ENCODE results near the gene BIRC5.
A peak's percentile ranks its signal among the peaks of the same experiment; 100 is the strongest.

The BIRC5 gene

DNA sequence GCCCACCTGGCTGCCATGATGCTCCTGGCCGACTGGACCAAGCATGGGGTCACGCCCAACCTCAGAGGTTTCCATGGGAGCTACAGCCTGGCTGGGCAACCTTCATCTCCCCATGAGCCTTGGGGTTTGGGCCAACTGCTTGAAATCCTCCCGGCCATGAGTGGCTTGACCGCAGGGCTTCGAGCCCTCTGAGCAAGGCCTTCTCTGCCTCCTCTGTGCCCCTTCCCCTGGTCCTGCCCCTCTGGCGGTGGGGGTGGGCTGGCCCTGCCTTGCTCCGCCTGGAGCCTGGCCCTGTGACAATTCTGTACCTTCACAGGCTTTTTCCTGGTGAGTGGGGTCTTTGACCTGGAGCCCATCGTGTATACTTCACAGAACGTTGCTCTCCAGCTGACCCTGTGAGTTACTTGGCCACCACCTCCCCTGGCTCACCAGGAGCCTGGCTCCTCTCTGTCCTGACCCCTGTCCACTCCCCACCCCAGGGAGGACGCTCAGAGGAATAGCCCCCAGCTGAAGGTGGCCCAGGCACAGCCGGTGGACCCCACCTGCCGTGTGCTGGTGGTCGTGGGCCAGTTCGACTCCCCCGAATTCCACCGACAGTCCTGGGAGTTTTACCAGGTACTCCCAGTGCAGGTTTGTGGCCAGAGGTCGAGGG lies 8.8 kb upstream of the BIRC5 start:
- no peaks in the 10 kb centered on the region for H3K9me3 Mint-ChIP-seq
- no peak for ATAC-seq
- DNase-seq, result no peak
- no peaks in the 10 kb centered on the region for H3K27me3 Mint-ChIP-seq
- no peak overlapping the region for H3K4me3 Mint-ChIP-seq
- no peak overlapping the region for H3K27ac Mint-ChIP-seq
- no peaks in the 10 kb centered on the region for H3K4me1 Mint-ChIP-seq

DNA sequence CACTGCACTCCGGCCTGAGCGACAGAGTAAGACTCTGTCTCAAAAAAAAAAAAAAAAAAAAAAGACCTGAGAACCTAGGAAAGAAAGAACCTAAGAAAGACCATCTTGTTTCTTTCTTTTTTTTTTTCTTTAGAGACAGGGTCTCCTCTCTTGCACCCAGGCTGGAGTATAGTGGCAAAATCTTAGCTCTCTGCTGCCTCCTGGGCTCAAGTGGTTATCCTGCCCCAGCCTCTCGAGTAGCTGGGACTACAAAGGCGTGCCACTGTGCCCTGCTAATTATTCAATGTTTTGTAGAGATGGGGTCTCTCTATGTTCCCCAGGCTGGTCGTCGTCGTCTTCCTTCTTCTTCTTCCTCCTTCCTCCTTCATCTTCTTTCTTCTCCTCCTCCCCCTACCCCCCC lies 7.8 kb upstream of the BIRC5 start:
- DNase-seq (no peak), ATAC-seq (no peak)
- Mint-ChIP-seq H3K9me3 (no peaks in the 10 kb centered on the region), H3K27ac (no peak overlapping the region), H3K27me3 (no peaks in the 10 kb centered on the region), H3K4me3 (no peak overlapping the region), H3K4me1 (no peaks in the 10 kb centered on the region)

GRCh38 chr17:78208486-78208885 lies 5.6 kb upstream of the BIRC5 start:
- Mint-ChIP-seq H3K4me1 (peaks cover 3% of the 10 kb centered on the region), H3K4me3 (no peak overlapping the region), H3K27me3 (no peaks in the 10 kb centered on the region), H3K9me3 (no peaks in the 10 kb centered on the region), H3K27ac (no peak overlapping the region)
- ATAC-seq, result no peak
- no peak for DNase-seq

DNA sequence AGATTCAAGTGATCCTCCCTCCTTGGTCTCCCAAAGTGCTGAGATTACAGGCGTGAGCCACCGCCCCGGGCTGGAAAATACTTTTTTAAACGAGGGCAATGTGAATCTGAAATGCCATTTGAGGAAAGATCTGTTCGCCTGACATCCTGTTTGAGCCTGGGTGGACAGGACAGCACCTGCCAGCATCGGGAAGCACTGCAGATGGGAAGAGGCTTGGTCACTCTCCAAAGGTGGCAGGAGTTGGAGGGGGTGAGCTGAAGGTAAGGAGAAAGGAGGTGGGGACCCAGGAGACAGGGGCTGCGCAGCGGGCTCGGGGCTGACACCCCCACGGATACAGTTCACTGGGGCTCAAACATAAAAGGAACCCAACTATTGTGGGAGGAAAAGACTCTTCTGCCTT lies 3.9 kb upstream of the BIRC5 start:
- H3K27me3 Mint-ChIP-seq, result no peaks in the 10 kb centered on the region
- ATAC-seq, result no peak
- no peak overlapping the region for H3K27ac Mint-ChIP-seq
- H3K9me3 Mint-ChIP-seq, result no peaks in the 10 kb centered on the region
- no peak for DNase-seq
- no peak overlapping the region for H3K4me3 Mint-ChIP-seq
- H3K4me1 Mint-ChIP-seq, result peaks cover 9% of the 10 kb centered on the region

GRCh38 chr17:78211032-78211431 lies 3.0 kb upstream of the BIRC5 start:
- Mint-ChIP-seq H3K27ac (peak overlapping the region in 1 of 2 donors; percentile 40), H3K27me3 (no peaks in the 10 kb centered on the region), H3K4me3 (no peak overlapping the region), H3K9me3 (no peaks in the 10 kb centered on the region), H3K4me1 (peaks cover 15% of the 10 kb centered on the region)
- no peak for DNase-seq
- no peak for ATAC-seq

GRCh38 chr17:78214706-78215061 lies 631 bp downstream of the BIRC5 start:
- DNase-seq (no peak), ATAC-seq (no peak)
- Mint-ChIP-seq H3K27ac (peak overlapping the region; percentile 73 to 97), H3K27me3 (no peaks in the 10 kb centered on the region), H3K9me3 (no peaks in the 10 kb centered on the region), H3K4me3 (peak overlapping the region; percentile 94 to 96), H3K4me1 (peaks cover 26% of the 10 kb centered on the region)

- peak overlapping the region in 1 of 2 donors; percentile 42 for H3K27ac Mint-ChIP-seq
- ATAC-seq, result no peak
Observed at GRCh38 chr17:78219396-78220150, 5.5 kb downstream of the BIRC5 start.

GRCh38 chr17:78223061-78223460 lies 9.0 kb downstream of the BIRC5 start:
- H3K4me1 Mint-ChIP-seq, result peaks cover 16% of the 10 kb centered on the region
- DNase-seq (no peak), ATAC-seq (no peak)
- H3K4me3 Mint-ChIP-seq, result no peak overlapping the region
- H3K9me3 Mint-ChIP-seq, result no peaks in the 10 kb centered on the region
- H3K27ac Mint-ChIP-seq, result no peak overlapping the region
- peaks cover 19% of the 10 kb centered on the region for H3K27me3 Mint-ChIP-seq

More at GRCh38 chr17:78219396-78220150, 5.5 kb downstream of the BIRC5 start:
- H3K4me1 Mint-ChIP-seq, result peaks cover 22% of the 10 kb centered on the region
- no peaks in the 10 kb centered on the region for H3K27me3 Mint-ChIP-seq
- H3K4me3 Mint-ChIP-seq, result no peak overlapping the region
- H3K9me3 Mint-ChIP-seq, result no peaks in the 10 kb centered on the region
- no peak for DNase-seq

GRCh38 chr17:78223765-78224164 lies 9.7 kb downstream of the BIRC5 start:
- H3K4me3 Mint-ChIP-seq, result no peak overlapping the region
- H3K4me1 Mint-ChIP-seq, result peaks cover 16% of the 10 kb centered on the region
- H3K27ac Mint-ChIP-seq, result peak overlapping the region in 1 of 2 donors; percentile 44
- ATAC-seq (no peak), DNase-seq (no peak)
- H3K27me3 Mint-ChIP-seq, result peaks cover 26% of the 10 kb centered on the region
- no peaks in the 10 kb centered on the region for H3K9me3 Mint-ChIP-seq

DNA sequence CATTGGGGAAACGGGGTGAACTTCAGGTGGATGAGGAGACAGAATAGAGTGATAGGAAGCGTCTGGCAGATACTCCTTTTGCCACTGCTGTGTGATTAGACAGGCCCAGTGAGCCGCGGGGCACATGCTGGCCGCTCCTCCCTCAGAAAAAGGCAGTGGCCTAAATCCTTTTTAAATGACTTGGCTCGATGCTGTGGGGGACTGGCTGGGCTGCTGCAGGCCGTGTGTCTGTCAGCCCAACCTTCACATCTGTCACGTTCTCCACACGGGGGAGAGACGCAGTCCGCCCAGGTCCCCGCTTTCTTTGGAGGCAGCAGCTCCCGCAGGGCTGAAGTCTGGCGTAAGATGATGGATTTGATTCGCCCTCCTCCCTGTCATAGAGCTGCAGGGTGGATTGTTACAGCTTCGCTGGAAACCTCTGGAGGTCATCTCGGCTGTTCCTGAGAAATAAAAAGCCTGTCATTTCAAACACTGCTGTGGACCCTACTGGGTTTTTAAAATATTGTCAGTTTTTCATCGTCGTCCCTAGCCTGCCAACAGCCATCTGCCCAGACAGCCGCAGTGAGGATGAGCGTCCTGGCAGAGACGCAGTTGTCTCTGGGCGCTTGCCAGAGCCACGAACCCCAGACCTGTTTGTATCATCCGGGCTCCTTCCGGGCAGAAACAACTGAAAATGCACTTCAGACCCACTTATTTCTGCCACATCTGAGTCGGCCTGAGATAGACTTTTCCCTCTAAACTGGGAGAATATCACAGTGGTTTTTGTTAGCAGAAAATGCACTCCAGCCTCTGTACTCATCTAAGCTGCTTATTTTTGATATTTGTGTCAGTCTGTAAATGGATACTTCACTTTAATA lies 10.4 kb downstream of the BIRC5 start:
- Mint-ChIP-seq H3K4me1 (peaks cover 12% of the 10 kb centered on the region), H3K27ac (peak overlapping the region in 1 of 2 donors; percentile 44), H3K27me3 (peaks cover 33% of the 10 kb centered on the region), H3K4me3 (no peak overlapping the region), H3K9me3 (no peaks in the 10 kb centered on the region)
- DNase-seq (no peak), ATAC-seq (no peak)

GRCh38 chr17:78225088-78225865 lies 11.2 kb downstream of the BIRC5 start:
- no peak overlapping the region for H3K4me3 Mint-ChIP-seq
- no peak overlapping the region for H3K27ac Mint-ChIP-seq

DNA sequence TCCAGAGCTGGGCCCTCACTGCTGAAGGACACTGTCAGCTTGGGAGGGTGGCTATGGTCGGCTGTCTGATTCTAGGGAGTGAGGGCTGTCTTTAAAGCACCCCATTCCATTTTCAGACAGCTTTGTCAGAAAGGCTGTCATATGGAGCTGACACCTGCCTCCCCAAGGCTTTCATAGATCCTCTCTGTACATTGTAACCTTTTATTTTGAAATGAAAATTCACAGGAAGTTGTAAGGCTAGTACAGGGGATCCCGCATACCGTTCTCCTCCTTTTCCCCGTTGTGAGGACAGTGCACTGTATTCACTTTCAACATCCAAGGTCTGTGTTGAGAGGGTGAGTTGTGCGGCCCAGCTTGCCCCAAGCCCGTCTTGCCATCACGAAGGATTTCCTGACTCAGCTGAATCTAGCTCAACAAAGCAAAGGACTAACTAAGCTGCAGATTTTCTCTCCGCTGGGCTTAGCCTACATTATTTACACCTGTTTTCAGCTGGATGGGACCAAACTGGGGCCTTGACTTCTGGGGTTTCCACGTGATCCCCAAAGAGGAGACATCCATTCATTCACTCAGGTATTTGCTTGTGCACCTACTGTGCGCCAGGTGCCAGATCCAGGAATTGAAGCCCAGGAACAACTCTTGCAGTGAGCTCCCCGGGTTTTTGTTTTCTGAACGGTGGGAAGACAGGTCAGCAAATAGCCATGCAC lies 12.2 kb downstream of the BIRC5 start:
- DNase-seq (no peak), ATAC-seq (peak; percentile 24)
- Mint-ChIP-seq H3K27ac (no peak overlapping the region), H3K4me3 (no peak overlapping the region), H3K9me3 (no peaks in the 10 kb centered on the region), H3K4me1 (peaks cover 17% of the 10 kb centered on the region), H3K27me3 (peaks cover 51% of the 10 kb centered on the region)

More at GRCh38 chr17:78225088-78225865, 11.2 kb downstream of the BIRC5 start:
- H3K4me1 Mint-ChIP-seq, result peaks cover 7% of the 10 kb centered on the region
- no peak for DNase-seq
- no peak for ATAC-seq
- H3K27me3 Mint-ChIP-seq, result peaks cover 41% of the 10 kb centered on the region
- H3K9me3 Mint-ChIP-seq, result no peaks in the 10 kb centered on the region

DNA sequence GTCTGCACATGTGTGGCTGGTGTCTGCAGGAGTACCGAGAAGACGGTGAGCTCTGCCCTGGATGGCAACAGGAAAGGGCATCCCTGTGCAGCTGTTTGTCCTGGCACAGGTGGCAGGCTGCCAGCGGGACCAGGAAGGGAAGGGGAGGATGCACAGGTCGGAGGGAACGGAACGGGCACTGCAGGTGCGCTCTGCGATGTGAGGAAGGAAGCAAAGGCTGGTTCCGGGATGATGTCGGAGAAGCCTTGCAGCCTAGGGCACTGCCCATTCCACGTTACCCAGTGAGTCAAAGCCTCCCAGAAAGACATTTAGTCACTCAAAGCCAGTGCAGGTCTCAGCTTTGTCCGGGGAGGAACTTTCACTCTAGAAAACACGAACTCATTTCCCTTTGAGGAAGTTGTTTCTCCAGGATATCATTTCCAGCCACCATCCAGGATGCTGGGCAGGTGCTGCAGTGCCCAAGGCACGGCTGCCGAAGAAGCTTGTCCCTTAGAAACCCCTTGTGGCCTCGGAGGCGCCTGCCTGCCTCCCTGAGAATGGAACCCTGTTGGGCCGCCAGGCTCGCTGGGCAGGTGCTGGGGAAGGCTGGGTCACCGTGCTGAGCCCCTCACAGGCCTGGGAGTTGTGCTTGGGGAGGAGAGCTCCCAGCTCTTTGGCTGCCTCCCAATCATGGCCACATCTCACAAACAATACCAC lies 12.9 kb downstream of the BIRC5 start:
- H3K27ac Mint-ChIP-seq, result peak overlapping the region in 1 of 2 donors; percentile 84
- peak overlapping the region in 1 of 2 donors; percentile 6 for H3K4me3 Mint-ChIP-seq
- H3K4me1 Mint-ChIP-seq, result peaks cover 24% of the 10 kb centered on the region
- H3K9me3 Mint-ChIP-seq, result no peaks in the 10 kb centered on the region
- DNase-seq (no peak), ATAC-seq (peak; percentile 30)
- peaks cover 58% of the 10 kb centered on the region for H3K27me3 Mint-ChIP-seq

DNA sequence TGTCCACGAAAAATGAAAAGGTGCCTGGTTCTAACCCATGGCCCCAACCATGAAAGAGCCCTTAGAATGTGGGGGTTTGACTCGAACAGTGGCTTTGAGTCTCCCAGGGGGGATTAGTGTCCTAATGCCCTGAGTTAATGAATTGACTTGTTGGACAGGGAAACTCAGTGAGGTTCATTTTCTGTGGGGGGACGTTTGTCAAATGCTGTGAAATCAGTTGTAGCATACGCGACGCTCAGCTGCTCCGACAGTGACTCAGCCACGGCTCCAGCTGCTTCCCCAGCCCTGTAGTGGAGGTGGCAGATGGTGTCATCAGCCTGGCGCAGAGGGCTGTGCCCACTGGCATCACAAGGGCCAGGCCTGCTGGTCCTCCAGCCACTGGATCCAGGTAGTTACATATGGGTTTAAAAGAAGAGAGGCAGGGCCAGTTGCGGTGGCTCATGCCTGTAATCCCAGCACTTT lies 13.4 kb downstream of the BIRC5 start:
- peaks cover 29% of the 10 kb centered on the region for H3K4me1 Mint-ChIP-seq
- H3K27me3 Mint-ChIP-seq, result peaks cover 64% of the 10 kb centered on the region
- DNase-seq, result no peak
- no peak for ATAC-seq
- H3K9me3 Mint-ChIP-seq, result no peaks in the 10 kb centered on the region
- no peak overlapping the region for H3K4me3 Mint-ChIP-seq
- H3K27ac Mint-ChIP-seq, result peak overlapping the region in 1 of 2 donors; percentile 2

Data from stimulated activated naive CD8-positive, alpha-beta T cell treated with anti-CD3 and anti-CD28 coated beads, Interleukin-15, amount 100 ng/mL, for 72 hours (primary cell).